Calu3 (cell line): ENCODE measurements around the gene VARS2. TPM values are rescaled to one million over a fixed set of nuclear protein-coding genes. Genes with fewer than 3 reads are reported as not detected.

Source experiments
- BruUV-seq: library from RNA; stranded (reverse); fragments of 400-500 nt; replicated peaks from 2 replicates; lab custom pipeline; 2021; lab: Mats Ljungman, UMichigan
- CTCF ChIA-PET: fragments of 300-600 bp; sonication (Branson Sonifier 250); formaldehyde crosslinking; loops from one replicate; lab custom pipeline; 2022; ENCODE audit warnings: antibody characterized with exemption; lab: Charles Lee
- DNase-seq: peaks from one replicate; pipeline ENCODE4 v3.0.0; 2022
- H3K27ac Mint-ChIP-seq: one replicate; pipeline ENCODE4 v1.8.0; 2022; ENCODE audit warnings: mixed read lengths; ENCODE audit not compliant: unreplicated experiment
- H3K27me3 Mint-ChIP-seq: one replicate; pipeline ENCODE4 v1.8.0; 2022; ENCODE audit warnings: mixed read lengths; ENCODE audit not compliant: unreplicated experiment
- H3K36me3 Mint-ChIP-seq: one replicate; pipeline ENCODE4 v1.8.0; 2022; ENCODE audit warnings: mild to moderate bottlenecking, moderate library complexity, mixed read lengths; ENCODE audit not compliant: insufficient read depth, unreplicated experiment
- H3K4me1 Mint-ChIP-seq: one replicate; pipeline ENCODE4 v1.8.0; 2022; ENCODE audit warnings: mild to moderate bottlenecking, low read depth, mixed read lengths; ENCODE audit not compliant: unreplicated experiment
- H3K4me3 Mint-ChIP-seq: one replicate; pipeline ENCODE4 v1.8.0; 2022; ENCODE audit warnings: mild to moderate bottlenecking, low read depth, moderate library complexity, mixed read lengths; ENCODE audit not compliant: unreplicated experiment
- H3K9me3 Mint-ChIP-seq: one replicate; pipeline ENCODE4 v1.8.0; 2022; ENCODE audit warnings: low read depth, mixed read lengths; ENCODE audit not compliant: unreplicated experiment
- CTCF ChIP-seq: fragments of 200-600 bp; IDR thresholded peaks from one replicate; pipeline ENCODE4 v1.8.0; 2022; ENCODE audit warnings: antibody characterized with exemption; ENCODE audit not compliant: unreplicated experiment
- intact Hi-C: fragments of 100-400 bp; cut with micrococcal nuclease; formaldehyde crosslinking; loops from one replicate; pipeline ENCODE4 v1.10.0; 2022; ENCODE audit not compliant: unreplicated experiment
- total RNA-seq: library from RNA; stranded (reverse); gene quantifications from 2 replicates; pipeline ENCODE4 v1.2.3, GENCODE V29; 2022

Gene VARS2
- total RNA-seq, 1 experiment from 2014 or later = 33.0 TPM

- TF ChIP-seq CTCF = no peak
- Mint-ChIP-seq H3K27me3 (peaks cover 31% of the 10 kb centered on the region), H3K9me3 (peaks cover 2% of the 10 kb centered on the region), H3K36me3 (no peaks in the 10 kb centered on the region), H3K27ac (no peak overlapping the region), H3K4me3 (no peak overlapping the region), H3K4me1 (peaks cover 28% of the 10 kb centered on the region)
- CTCF ChIA-PET = interaction anchor here (1.1 to 1.4 kb wide), 2 partner anchors 14 to 19 kb away, joined by 3 to 5 read pairs; no protein-coding TSS in a partner anchor
- DNase-seq = no peak
- intact Hi-C loops = loop anchor here (5.0 kb wide), 1 partner anchor 45 kb away; no protein-coding TSS in a partner anchor
- BruUV-seq = no TSS peak
Observed at GRCh38 chr6:30962716-30963115, 48.7 kb downstream of the VARS2 start.

DNA sequence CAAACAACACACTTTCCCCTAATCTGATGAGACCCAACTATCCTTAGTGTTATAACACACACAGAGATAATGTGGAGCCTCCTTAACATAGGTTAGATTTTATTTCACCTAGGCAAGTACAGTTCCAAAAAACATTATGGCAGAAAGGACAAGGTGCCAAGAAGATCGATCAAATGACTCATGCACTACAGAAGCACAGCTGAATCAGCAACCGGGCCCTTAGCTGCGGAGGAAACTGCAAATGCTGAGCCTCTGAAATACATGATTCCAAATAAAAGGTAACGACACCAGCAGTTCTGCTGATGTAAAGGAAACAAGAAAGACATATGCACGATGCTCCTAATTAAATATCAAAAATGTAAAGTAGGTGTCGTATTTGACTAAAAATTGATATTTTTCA is 49.6 kb downstream of the VARS2 start:
- no peak overlapping the region for H3K4me3 Mint-ChIP-seq
- BruUV-seq = no TSS peak
- CTCF ChIA-PET = interaction anchor here (0.5 to 1.5 kb wide), 8 partner anchors 11 to 702 kb away, joined by 3 to 5 read pairs (median 3); partner anchors contain the start of genes CCHCR1 and TCF19

GRCh38 chr6:30964075-30964474 is 50.0 kb downstream of the VARS2 start:
- CTCF ChIA-PET = interaction anchor here (0.5 to 1.5 kb wide), 8 partner anchors 10 to 701 kb away, joined by 3 to 5 read pairs (median 3); partner anchors contain the start of genes CCHCR1 and TCF19
- Mint-ChIP-seq H3K27me3 (peaks cover 20% of the 10 kb centered on the region), H3K9me3 (peaks cover 2% of the 10 kb centered on the region), H3K4me1 (peaks cover 28% of the 10 kb centered on the region), H3K36me3 (no peaks in the 10 kb centered on the region), H3K27ac (no peak overlapping the region), H3K4me3 (no peak overlapping the region)
- DNase-seq = no peak
- TF ChIP-seq CTCF = no peak
- BruUV-seq = no TSS peak
- intact Hi-C loops = loop anchor here (5.0 kb wide), 1 partner anchor 47 kb away; no protein-coding TSS in a partner anchor

More for the DNA sequence above, 49.6 kb downstream of the VARS2 start:
- Mint-ChIP-seq H3K9me3 (peaks cover 2% of the 10 kb centered on the region), H3K27ac (no peak overlapping the region), H3K27me3 (peaks cover 22% of the 10 kb centered on the region), H3K4me1 (peaks cover 28% of the 10 kb centered on the region), H3K36me3 (no peaks in the 10 kb centered on the region)
- intact Hi-C loops = loop anchor here (5.0 kb wide), 1 partner anchor 46 kb away; no protein-coding TSS in a partner anchor
- DNase-seq = peak; percentile 71
- no peak for TF ChIP-seq CTCF

DNA sequence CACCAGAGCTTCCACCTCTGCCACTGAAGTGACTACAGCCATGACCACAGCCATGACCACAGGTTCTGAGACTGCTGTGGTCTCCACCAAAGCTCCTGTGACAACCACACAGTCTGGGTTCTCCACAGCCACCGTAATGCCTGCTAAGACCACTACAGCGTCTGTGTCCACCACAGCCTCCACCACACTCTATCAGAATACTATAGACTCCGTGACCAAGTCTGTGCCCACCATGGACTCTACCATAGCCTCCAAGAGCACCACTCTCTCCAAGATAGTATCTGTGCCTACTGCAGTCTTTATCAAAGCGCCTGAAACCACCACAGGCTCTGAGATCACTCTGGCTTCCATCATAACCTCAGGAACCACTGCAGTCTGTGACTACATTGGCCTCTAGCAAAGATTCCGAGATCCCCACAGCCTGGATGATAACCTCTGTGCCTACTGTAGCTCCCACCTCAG is 51.1 kb downstream of the VARS2 start:
- intact Hi-C loops = no loop called here
- TF ChIP-seq CTCF = no peak

More for the DNA sequence above, 51.1 kb downstream of the VARS2 start:
- Mint-ChIP-seq H3K4me3 (no peak overlapping the region), H3K9me3 (peaks cover 4% of the 10 kb centered on the region), H3K36me3 (no peaks in the 10 kb centered on the region), H3K27ac (no peak overlapping the region), H3K27me3 (peaks cover 21% of the 10 kb centered on the region), H3K4me1 (peaks cover 28% of the 10 kb centered on the region)
- CTCF ChIA-PET = interaction anchor here (1.3 kb wide), 1 partner anchor 19 kb away, joined by 4 read pairs; no protein-coding TSS in a partner anchor
- DNase-seq = no peak
- BruUV-seq = no TSS peak
